ENCODE results near the gene GSTM1.

DNA sequence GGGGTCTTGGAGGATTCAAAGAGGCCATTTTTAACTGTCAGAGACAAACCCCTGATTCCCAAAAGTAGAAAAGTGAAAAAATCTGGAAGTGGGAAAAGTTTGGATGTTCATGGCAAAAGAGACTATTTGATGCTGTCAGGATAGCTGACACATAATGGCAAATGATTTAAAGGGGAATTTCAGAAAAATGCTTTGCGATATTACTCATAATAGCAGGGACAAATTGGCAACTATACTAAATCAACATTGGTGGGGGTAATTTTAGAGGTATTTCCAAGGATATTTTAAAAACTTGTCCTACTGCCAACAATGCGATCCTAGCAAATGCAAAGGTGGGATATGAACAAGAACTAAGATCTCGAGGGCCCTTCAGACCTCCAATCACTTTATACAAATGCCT is 37.0 kb upstream of the GSTM1 start:
- TF ChIP-seq, protein P1, sequence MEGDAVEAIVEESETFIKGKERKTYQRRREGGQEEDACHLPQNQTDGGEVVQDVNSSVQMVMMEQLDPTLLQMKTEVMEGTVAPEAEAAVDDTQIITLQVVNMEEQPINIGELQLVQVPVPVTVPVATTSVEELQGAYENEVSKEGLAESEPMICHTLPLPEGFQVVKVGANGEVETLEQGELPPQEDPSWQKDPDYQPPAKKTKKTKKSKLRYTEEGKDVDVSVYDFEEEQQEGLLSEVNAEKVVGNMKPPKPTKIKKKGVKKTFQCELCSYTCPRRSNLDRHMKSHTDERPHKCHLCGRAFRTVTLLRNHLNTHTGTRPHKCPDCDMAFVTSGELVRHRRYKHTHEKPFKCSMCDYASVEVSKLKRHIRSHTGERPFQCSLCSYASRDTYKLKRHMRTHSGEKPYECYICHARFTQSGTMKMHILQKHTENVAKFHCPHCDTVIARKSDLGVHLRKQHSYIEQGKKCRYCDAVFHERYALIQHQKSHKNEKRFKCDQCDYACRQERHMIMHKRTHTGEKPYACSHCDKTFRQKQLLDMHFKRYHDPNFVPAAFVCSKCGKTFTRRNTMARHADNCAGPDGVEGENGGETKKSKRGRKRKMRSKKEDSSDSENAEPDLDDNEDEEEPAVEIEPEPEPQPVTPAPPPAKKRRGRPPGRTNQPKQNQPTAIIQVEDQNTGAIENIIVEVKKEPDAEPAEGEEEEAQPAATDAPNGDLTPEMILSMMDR (IDR thresholded peaks at IDR 0.05; ENCODE audit: insufficient read depth, low read length, poor library complexity, severe bottlenecking): no peak
- TF ChIP-seq EZH2phosphoT487 (conservative IDR thresholded peaks at IDR 0.05; ENCODE audit: low read length): no peak

Measured in SU-DHL-6 (cell line).